ENCODE results near the gene GRPR.

DNA sequence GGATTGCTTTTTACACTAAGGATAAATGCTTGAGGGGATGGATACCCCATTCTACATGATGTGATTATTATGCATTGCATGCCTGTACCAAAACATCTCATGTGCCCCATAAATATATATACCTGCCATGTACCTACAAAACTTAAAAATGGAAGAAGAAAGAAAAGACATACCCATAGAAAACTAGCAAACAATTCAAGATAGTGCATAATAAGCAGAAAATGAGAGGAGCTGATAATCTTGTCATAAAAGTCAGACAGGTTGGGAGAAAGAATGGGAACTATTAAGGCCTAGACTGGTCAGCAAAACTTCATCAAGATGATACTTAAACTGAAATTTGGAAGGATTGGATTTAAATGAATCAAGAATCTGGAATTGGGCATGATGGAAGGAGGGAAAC, 22.3 kb downstream of the GRPR start:
- TF ChIP-seq, protein P1, sequence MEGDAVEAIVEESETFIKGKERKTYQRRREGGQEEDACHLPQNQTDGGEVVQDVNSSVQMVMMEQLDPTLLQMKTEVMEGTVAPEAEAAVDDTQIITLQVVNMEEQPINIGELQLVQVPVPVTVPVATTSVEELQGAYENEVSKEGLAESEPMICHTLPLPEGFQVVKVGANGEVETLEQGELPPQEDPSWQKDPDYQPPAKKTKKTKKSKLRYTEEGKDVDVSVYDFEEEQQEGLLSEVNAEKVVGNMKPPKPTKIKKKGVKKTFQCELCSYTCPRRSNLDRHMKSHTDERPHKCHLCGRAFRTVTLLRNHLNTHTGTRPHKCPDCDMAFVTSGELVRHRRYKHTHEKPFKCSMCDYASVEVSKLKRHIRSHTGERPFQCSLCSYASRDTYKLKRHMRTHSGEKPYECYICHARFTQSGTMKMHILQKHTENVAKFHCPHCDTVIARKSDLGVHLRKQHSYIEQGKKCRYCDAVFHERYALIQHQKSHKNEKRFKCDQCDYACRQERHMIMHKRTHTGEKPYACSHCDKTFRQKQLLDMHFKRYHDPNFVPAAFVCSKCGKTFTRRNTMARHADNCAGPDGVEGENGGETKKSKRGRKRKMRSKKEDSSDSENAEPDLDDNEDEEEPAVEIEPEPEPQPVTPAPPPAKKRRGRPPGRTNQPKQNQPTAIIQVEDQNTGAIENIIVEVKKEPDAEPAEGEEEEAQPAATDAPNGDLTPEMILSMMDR (IDR thresholded peaks at IDR 0.05): no peak
- TF ChIP-seq POLR2A (IDR thresholded peaks at IDR 0.05): no peak
- TF ChIP-seq POLR2AphosphoS5 (IDR thresholded peaks at IDR 0.05; ENCODE audit: insufficient read depth in 1 of 2, low read depth in 1 of 2): no peak

Data from vagina (tissue), 2 donors.